SK-N-MC (cell line): ENCODE data around the gene PTPN1.

Source experiments
- EZH2 ChIP-seq: fragments of 200-600 bp; sonication (generic); IDR thresholded peaks from one replicate; pipeline ENCODE4 v1.6.1; 2017; ENCODE audit warnings: antibody characterized with exemption
- POLR2AphosphoS5 ChIP-seq: IDR thresholded peaks from 2 replicates; pipeline ENCODE4 v1.6.1; 2012; ENCODE audit warnings: mild to moderate bottlenecking, low read depth, low read length, borderline replicate concordance

DNA sequence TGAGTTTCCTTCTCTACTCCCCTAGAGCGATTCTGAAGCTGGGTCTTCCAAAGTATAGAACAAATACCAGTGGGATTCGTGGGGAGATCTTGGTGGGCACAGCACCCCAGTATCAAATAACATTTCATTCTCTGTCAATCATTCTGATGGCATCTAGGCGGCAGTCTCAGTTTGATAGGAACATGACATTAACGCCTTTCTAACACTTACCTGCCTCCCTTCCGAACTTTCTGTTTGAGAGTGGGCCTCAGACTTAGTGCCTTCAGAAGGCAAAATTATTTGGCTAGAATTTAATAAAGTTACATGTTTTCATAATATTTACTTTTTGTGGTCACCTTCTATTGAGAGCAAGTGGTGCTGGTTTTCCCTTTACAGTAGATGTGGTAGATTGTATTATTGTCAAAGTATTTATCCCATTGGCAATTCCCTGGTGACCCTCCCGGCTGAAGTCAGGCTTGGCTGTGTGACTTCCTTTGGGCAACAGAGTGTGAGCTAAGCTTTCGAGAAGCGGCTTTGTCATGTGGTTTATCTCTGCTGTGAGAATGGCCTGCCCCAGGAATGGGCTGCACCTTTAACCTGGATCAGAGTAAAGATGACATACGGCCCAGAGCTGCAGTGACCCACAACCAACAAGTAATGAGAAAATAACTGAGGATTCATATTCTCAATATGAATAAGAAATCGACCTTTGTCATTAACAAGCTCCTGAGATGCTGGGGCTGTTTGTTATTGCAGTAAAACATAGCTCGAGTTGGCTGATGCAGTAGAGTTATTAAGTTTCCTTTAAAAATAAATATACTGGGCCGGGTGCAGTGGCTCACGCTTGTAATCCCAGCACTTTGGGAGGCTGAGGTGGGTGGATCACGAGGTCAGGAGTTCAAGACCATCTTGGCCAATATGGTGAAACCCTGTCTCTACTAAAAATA is 45.2 kb upstream of the PTPN1 start:
- TF ChIP-seq EZH2, result no peak
- no peak for TF ChIP-seq POLR2AphosphoS5
